GM18505 (cell line): ENCODE results near the gene CYP2B6.
"Not testable (repeated sequence)": the region's sequence is repeated elsewhere in the genome, so short reads cannot be mapped to it uniquely, and the experiment has no call there.

Experiments used
- ATAC-seq: cut with Tn5 transposase; IDR thresholded peaks from one replicate; pipeline ENCODE4 v1.9.1; 2021; ENCODE audit not compliant: unreplicated experiment
- POLR2A ChIP-seq: IDR thresholded peaks from 4 replicates; pipeline ENCODE4 v1.6.1; 2011; ENCODE audit warnings: borderline replicate concordance; ENCODE audit not compliant: insufficient read depth, insufficient read length; ENCODE audit errors: extremely low read depth

CYP2B6 gene

GRCh38 chr19:41016488-41017071, 25.5 kb downstream of the CYP2B6 start:
- TF ChIP-seq POLR2A: no peak

GRCh38 chr19:41018736-41019290, 27.7 kb downstream of the CYP2B6 start:
- TF ChIP-seq POLR2A: no peak
- ATAC-seq: no peak

More at GRCh38 chr19:41016488-41017071, 25.5 kb downstream of the CYP2B6 start:
- no peak for ATAC-seq

GRCh38 chr19:41019346-41019745, 28.3 kb downstream of the CYP2B6 start:
- no peak for ATAC-seq
- no peak for TF ChIP-seq POLR2A

GRCh38 chr19:41023193-41023592, 32.1 kb downstream of the CYP2B6 start:
- TF ChIP-seq POLR2A: no peak
- no peak for ATAC-seq

- TF ChIP-seq POLR2A: no peak
- no peak for ATAC-seq
Measured at GRCh38 chr19:41025411-41025810, 34.3 kb downstream of the CYP2B6 start.

- ATAC-seq: no peak
- TF ChIP-seq POLR2A: no peak
Measured at GRCh38 chr19:41025871-41026270, 34.8 kb downstream of the CYP2B6 start.

- ATAC-seq: no peak
Measured at GRCh38 chr19:41027273-41027967, 36.3 kb downstream of the CYP2B6 start.

GRCh38 chr19:41029524-41030432, 38.7 kb downstream of the CYP2B6 start:
- no peak for TF ChIP-seq POLR2A
- ATAC-seq: no peak

More at GRCh38 chr19:41027273-41027967, 36.3 kb downstream of the CYP2B6 start:
- TF ChIP-seq POLR2A: no peak

- TF ChIP-seq POLR2A: no peak
- no peak for ATAC-seq
Measured at GRCh38 chr19:41030651-41031050, 39.6 kb downstream of the CYP2B6 start.

GRCh38 chr19:41031916-41032315, 40.8 kb downstream of the CYP2B6 start:
- ATAC-seq: no peak
- no peak for TF ChIP-seq POLR2A

GRCh38 chr19:41033324-41033723, 42.2 kb downstream of the CYP2B6 start:
- ATAC-seq: not testable (repeated sequence)

- TF ChIP-seq POLR2A: no peak
- no peak for ATAC-seq
Measured at GRCh38 chr19:41039806-41040205, 48.7 kb downstream of the CYP2B6 start.

GRCh38 chr19:41045095-41045494, 54.0 kb downstream of the CYP2B6 start:
- not testable (repeated sequence) for ATAC-seq

GRCh38 chr19:41050426-41050825, 59.3 kb downstream of the CYP2B6 start:
- TF ChIP-seq POLR2A: no peak
- ATAC-seq: no peak

GRCh38 chr19:41052162-41052561, 61.1 kb downstream of the CYP2B6 start:
- ATAC-seq: not testable (repeated sequence)

- ATAC-seq: not testable (repeated sequence)
Measured at GRCh38 chr19:41053331-41053730, 62.2 kb downstream of the CYP2B6 start.
